Tibial artery (tissue), 4 donors: ENCODE results near the gene NARF.

ENCODE experiments used
- DNase-seq, 2 donors: peaks; one replicate each; pipeline ENCODE4 v3.0.0-alpha.2; 2019
- H3K27ac ChIP-seq, 2 donors: fragments of 200-600 bp; sonication (generic) in 1 of 2; 1 replicate in 1 of 2; 2 replicates in 1 of 2; pipeline ENCODE4 v1.5.1; 2018 to 2019; ENCODE audit warnings: mild to moderate bottlenecking in 1 of 2
- H3K27me3 ChIP-seq, 2 donors: fragments of 200-600 bp; sonication (generic) in 1 of 2; one replicate each; pipeline versions ENCODE4 v1.5.1 to v1.6.0; 2016 to 2019
- H3K36me3 ChIP-seq, 3 donors: fragments of 200-600 bp; sonication (generic) in 2 of 3; one replicate each; pipeline ENCODE4 v1.5.1; 2016 to 2019; ENCODE audit warnings: mild to moderate bottlenecking in 2 of 3
- H3K4me1 ChIP-seq, 4 donors: fragments of 200-600 bp; sonication (generic) in 2 of 4; 1 replicate in 3 of 4; 2 replicates in 1 of 4; pipeline ENCODE4 v1.5.1; 2016 to 2019
- H3K4me3 ChIP-seq, 2 donors: fragments of 200-600 bp; sonication (generic) in 1 of 2; 1 replicate in 1 of 2; 2 replicates in 1 of 2; pipeline ENCODE4 v1.5.1; 2018 to 2019; ENCODE audit warnings: mild to moderate bottlenecking in 2 of 2
- H3K9me3 ChIP-seq, 3 donors: fragments of 200-600 bp; sonication (generic) in 1 of 3; one replicate each; pipeline ENCODE4 v1.5.1; 2016 to 2019
- intact Hi-C: fragments of 100-400 bp; cut with DNase I; formaldehyde crosslinking; loops from one replicate; pipeline ENCODE4 v1.15.0; 2023; ENCODE audit warnings: low total_unique reads
- TF ChIP-seq, protein P1 (sequence below), 2 experiments: fragments of 200-600 bp in 1 of 2; fragments of 450-650 bp in 1 of 2; IDR thresholded peaks; one replicate each; pipeline ENCODE4 v1.5.1; 2017 to 2019; ENCODE audit warnings: antibody characterized with exemption in 2 of 2, mild to moderate bottlenecking in 1 of 2, moderate library complexity in 1 of 2

The NARF gene

GRCh38 chr17:82495844-82496528, 37.4 kb downstream of the NARF start:
- H3K36me3 ChIP-seq: no peaks in the 10 kb centered on the region
- no peaks in the 10 kb centered on the region for H3K9me3 ChIP-seq
- H3K27ac ChIP-seq: peak overlapping the region; percentile 93 to 94
- intact Hi-C loops: no loop called here
- H3K4me3 ChIP-seq: peak overlapping the region in 1 of 2 donors; percentile 91
- no peak for DNase-seq
- H3K4me1 ChIP-seq: peaks cover 0 to 51% (median 23%) of the 10 kb centered on the region in 4 donors
- no peaks in the 10 kb centered on the region for H3K27me3 ChIP-seq
- TF ChIP-seq, protein P1, sequence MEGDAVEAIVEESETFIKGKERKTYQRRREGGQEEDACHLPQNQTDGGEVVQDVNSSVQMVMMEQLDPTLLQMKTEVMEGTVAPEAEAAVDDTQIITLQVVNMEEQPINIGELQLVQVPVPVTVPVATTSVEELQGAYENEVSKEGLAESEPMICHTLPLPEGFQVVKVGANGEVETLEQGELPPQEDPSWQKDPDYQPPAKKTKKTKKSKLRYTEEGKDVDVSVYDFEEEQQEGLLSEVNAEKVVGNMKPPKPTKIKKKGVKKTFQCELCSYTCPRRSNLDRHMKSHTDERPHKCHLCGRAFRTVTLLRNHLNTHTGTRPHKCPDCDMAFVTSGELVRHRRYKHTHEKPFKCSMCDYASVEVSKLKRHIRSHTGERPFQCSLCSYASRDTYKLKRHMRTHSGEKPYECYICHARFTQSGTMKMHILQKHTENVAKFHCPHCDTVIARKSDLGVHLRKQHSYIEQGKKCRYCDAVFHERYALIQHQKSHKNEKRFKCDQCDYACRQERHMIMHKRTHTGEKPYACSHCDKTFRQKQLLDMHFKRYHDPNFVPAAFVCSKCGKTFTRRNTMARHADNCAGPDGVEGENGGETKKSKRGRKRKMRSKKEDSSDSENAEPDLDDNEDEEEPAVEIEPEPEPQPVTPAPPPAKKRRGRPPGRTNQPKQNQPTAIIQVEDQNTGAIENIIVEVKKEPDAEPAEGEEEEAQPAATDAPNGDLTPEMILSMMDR (IDR thresholded peaks at IDR 0.05): no peak

GRCh38 chr17:82496529-82497434, 38.2 kb downstream of the NARF start:
- Histone ChIP-seq H3K27ac (peak overlapping the region; percentile 93 to 94), H3K36me3 (no peaks in the 10 kb centered on the region)
- intact Hi-C loops: no loop called here

DNA sequence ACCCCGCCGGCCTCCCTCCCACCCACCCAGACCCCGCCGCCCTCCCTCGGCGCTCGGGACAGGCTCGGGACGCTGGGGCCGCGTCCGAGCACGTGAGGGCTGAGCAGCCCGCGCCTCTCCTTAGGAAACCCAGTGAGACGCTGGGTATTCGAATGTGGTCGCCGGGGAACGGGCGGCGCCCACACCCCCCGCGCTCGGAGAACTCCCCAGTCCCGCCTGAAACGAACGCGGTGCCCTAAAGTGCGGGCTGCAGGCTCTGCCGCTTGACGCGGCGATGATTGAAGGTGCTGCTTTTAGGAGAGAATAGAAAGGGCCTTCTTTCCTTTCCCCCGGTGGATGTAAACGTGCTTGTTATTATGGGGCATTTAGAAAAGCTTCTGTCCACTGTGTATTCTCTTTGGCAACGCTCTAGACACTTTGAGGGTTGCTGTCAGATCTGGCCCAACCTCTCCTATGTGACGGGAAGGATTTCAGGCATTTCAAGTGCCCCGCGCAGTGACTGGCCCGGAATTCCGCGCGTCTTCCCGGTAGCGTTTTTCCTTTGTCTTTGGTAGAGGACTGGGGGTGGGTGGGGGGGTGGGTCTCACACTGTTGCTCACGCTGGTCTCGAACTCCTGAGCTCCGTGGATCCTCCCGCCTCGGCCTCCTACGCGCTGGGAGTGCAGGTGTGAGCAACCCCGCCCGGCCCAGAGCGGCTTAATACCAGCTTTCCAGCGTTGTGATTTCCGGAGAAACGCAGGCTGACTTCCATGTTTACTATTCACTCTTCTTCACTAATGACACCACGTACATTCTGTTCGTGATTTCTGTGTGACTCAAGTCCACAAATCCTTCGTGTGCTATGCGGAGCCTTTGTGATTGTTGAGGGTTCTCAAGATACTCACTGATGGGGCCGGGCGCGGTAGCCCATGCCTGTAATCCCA, 39.2 kb downstream of the NARF start:
- Histone ChIP-seq H3K27me3 (no peaks in the 10 kb centered on the region), H3K4me3 (peak overlapping the region; percentile 58 to 91), H3K36me3 (no peaks in the 10 kb centered on the region), H3K4me1 (peaks cover 0 to 57% (median 27%) of the 10 kb centered on the region in 4 donors), H3K9me3 (no peaks in the 10 kb centered on the region), H3K27ac (peak overlapping the region; percentile 93 to 94)
- TF ChIP-seq, protein P1 (IDR thresholded peaks at IDR 0.05): no peak
- intact Hi-C loops: no loop called here
- peak; percentile 45 to 77 for DNase-seq

More at GRCh38 chr17:82496529-82497434, 38.2 kb downstream of the NARF start:
- Histone ChIP-seq H3K4me3 (peak overlapping the region; percentile 58 to 91), H3K9me3 (no peaks in the 10 kb centered on the region), H3K27me3 (no peaks in the 10 kb centered on the region), H3K4me1 (peaks cover 0 to 54% (median 24%) of the 10 kb centered on the region in 4 donors)
- DNase-seq: peak; percentile 98 to 99
- TF ChIP-seq, protein P1 (IDR thresholded peaks at IDR 0.05): peak in 1 of 2 experiments; percentile 12

GRCh38 chr17:82502207-82502606, 43.7 kb downstream of the NARF start:
- TF ChIP-seq, protein P1 (IDR thresholded peaks at IDR 0.05): no peak
- Histone ChIP-seq H3K27ac (peak overlapping the region; percentile 55 to 56), H3K36me3 (no peaks in the 10 kb centered on the region), H3K4me1 (peaks cover 0 to 19% (median 6%) of the 10 kb centered on the region in 4 donors), H3K27me3 (no peaks in the 10 kb centered on the region), H3K4me3 (no peak overlapping the region), H3K9me3 (no peaks in the 10 kb centered on the region)
- peak in 1 of 2 donors; percentile 85 for DNase-seq
- intact Hi-C loops: no loop called here
